GM12874 (cell line): Measurements from ENCODE around the gene ARHGAP15.

Experiments used
- TF ChIP-seq, protein P1 (sequence below): IDR thresholded peaks from 2 replicates; pipeline ENCODE4 v1.5.1; 2011; ENCODE audit warnings: low read depth, mild to moderate bottlenecking, control low read depth, low read length, moderate library complexity; ENCODE audit not compliant: insufficient read depth

ARHGAP15 gene

DNA sequence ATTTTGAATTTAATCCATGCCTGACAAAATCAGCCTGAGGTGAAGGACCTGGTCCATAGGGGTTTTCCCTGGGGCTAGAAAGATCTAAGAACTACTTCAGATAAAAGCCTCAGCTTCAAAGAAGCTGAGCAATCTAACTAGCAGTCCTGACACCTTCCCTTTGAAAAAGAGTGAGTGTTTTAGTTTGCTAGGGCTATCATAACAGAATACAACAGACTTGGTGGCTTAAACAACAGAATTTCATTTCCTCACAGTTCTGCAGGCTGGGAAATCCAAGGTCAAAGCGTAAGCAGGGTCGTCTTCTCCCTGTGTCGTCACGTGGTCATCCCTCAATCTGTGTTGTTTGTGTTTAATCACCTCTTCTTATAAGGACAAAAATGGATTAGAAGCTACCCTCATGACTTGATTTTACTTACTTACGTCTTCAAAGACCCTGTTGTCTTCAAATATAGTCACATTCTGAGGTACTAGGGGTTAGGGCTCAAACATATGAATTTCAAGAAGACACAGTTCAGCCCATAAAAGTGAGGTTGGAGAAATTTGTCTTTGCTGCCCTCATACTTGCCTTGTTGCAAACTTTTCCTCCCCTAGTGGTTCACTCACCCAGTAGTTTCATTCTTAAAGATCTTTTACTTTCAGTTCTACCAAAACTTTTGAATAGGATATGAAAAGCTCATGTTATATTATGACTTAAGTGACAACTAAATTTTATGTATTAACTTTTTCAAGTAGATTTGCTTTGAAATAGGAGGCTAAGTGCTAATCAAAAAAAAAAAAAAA lies 673.8 kb downstream of the ARHGAP15 start:
- TF ChIP-seq, protein P1, sequence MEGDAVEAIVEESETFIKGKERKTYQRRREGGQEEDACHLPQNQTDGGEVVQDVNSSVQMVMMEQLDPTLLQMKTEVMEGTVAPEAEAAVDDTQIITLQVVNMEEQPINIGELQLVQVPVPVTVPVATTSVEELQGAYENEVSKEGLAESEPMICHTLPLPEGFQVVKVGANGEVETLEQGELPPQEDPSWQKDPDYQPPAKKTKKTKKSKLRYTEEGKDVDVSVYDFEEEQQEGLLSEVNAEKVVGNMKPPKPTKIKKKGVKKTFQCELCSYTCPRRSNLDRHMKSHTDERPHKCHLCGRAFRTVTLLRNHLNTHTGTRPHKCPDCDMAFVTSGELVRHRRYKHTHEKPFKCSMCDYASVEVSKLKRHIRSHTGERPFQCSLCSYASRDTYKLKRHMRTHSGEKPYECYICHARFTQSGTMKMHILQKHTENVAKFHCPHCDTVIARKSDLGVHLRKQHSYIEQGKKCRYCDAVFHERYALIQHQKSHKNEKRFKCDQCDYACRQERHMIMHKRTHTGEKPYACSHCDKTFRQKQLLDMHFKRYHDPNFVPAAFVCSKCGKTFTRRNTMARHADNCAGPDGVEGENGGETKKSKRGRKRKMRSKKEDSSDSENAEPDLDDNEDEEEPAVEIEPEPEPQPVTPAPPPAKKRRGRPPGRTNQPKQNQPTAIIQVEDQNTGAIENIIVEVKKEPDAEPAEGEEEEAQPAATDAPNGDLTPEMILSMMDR, result no peak

DNA sequence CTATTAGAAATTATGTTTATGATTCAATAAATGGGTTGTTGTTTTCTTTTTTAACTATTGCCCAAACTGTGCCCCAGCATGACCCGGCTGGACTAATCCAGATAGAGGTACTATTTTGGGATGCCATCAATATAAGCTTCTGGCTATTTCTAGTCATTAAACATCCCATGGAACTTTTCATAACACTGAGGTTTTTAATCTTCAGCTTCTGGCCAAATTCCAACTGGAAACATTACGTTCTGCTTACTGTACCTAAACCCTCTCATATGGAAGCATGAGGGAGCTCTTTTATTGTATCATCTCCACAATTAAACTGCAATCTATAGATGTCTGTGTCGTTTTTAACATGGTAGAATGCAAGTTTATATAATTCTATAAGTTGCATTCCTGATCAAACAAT lies 674.7 kb downstream of the ARHGAP15 start:
- TF ChIP-seq, protein P1, result no peak

DNA sequence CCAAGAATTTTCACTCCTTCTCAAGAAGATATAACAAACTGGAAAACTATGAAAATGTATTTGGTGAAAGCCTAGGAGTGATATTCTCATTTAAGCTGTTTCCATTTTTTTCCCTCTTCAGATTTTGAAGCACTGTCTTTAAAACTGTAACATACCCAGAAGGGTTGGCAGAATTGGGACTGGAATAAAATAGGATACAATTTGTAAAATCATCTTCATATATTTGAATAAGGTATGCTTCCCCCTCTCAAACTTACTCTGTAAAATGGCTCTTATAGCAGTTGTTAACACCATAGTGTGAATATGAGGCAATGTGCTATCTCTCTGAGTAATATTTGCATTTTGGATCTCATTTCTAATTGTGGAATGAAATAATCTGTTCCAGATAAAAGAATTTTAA lies 676.4 kb downstream of the ARHGAP15 start:
- TF ChIP-seq, protein P1, result no peak

DNA sequence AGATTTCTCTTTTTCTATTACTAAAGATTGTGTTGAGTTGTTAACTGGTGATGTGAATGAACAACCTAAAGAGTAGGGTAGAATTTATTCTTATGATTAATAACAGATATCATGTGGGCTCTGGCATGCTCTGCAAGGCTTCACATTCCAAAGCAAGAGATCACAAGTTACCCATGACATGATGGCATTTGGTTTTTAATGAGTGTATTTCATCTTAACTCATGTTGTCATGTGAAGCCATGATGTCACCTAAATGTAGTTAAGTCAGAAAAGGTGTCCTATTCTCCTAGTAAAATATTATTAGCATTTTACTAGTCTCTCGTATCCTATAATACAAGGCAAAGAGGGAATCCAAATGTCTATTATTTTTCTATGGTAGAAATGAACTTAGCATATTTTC lies 678.0 kb downstream of the ARHGAP15 start:
- TF ChIP-seq, protein P1, result no peak

DNA sequence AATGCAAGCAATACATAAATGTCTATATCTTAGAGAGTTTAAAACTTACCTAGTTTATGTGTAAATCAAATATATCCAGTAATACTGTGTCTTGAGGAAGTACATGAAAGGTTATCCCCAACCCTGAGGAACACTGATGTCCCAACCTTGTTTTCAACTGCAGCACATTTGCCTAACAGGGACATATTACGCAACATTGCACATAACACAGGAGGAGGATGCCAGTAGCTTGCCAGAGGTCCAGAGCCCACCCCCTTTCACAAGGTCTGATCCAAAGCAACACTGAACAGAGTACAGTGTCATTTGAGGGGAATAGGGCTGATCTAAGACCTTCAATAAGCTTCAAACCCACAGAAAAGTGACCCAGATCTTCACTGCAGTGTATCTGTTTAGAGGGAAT lies 678.5 kb downstream of the ARHGAP15 start:
- TF ChIP-seq, protein P1, result no peak

DNA sequence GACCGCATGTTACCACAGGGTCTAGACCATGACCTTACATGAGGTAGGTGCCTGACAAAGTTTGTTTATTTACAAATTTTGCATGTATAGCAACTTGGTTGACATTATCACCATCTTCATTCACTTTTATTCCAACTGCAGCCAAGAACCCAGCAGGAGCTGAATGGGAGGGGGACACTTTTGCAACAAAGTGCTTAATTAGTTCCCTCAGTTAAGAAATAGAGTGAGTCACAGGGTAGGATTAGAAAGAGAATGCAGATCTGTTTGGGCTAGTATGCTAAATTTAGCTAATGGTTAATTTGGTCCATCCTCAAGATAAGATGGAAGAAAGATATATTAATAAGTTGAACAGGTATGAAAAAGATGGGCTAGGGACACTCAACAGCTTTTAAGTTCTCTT lies 678.9 kb downstream of the ARHGAP15 start:
- TF ChIP-seq, protein P1, result no peak

DNA sequence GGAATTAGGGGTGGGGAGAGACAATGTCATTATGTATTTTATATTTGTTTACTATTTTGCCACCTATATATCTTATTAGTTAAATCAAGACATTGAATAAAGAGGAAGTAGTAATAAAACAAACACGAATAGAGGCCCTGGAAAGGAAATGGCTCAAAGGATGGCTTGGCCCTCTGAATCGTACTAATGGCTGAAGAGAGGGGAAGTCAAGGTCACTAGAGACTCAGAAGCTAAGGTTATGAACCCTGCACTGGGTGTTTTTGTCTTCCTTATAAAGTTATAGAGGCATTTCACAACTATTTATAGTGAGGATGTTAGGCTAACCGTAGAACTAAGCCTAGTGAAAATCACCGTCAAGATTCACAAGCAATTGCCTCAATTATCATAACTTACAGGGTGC lies 685.9 kb downstream of the ARHGAP15 start:
- TF ChIP-seq, protein P1, result no peak
